GM19372 (cell line): ENCODE data around the gene RNF40.

ENCODE experiments used
- ATAC-seq: cut with Tn5 transposase; IDR thresholded peaks from one replicate; pipeline ENCODE4 v1.9.1; 2021; ENCODE audit warnings: mild to moderate bottlenecking, low read depth, moderate library complexity; ENCODE audit not compliant: unreplicated experiment

Gene RNF40

GRCh38 chr16:30761928-30762902 lies at the start of gene RNF40, which contains the start of gene CFAP119:
TSS of gene RNF40 (plus strand) at chr16:30762322. CDS start at chr16:30762546, 224 bp downstream.
TSS of gene CFAP119 (minus strand) at chr16:30762062. CDS start at chr16:30761748, 314 bp downstream.
- ATAC-seq, result peak; percentile 89

DNA sequence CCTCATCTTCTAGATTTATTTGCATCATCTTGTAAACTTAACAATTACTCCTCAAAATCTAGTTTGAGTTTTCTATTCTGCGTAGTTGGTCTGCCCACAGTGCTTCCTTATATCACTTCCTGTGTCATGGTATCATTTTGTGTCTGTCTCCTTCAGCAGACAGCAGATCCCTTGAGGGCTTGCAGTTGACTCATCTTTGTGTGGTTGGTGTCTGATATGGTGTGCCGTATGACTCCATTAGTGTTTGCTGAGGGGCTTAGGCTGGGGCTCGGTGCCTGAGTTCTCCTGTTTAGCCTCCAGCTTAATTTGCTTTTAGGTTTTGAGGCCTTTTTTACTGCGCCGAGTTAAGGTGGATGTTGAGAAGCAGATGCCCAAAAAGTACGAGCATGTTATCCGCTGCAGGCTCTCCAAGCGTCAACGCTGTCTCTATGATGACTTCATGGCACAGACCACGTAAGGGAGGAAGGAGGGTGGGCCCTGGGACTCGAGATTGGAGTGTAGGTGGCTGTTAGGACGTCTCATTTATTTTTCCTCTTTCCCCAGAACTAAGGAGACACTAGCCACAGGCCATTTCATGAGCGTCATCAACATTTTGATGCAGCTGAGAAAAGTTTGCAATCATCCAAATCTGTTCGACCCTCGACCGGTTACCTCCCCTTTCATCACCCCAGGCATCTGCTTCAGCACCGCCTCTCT lies 46.2 kb upstream of the RNF40 start:
- no peak for ATAC-seq

- ATAC-seq, result no peak
Measured at GRCh38 chr16:30720086-30720485, 42.0 kb upstream of the RNF40 start.

- no peak for ATAC-seq
Measured at GRCh38 chr16:30720694-30721093, 41.4 kb upstream of the RNF40 start.

DNA sequence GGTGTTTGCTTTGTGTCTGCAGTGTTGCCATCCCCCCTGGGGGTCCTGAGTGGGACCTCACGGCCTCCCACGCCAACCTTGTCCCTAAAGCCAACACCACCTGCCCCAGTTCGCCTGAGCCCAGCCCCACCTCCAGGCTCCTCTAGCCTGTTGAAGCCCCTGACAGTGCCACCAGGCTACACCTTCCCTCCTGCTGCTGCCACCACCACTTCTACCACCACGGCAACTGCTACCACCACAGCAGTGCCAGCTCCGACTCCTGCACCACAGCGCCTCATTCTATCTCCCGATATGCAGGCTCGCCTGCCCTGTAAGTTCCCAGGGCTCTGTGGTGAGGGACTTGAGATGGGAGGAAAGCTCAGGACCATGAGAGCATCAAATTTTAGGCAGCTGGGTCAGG lies 41.0 kb upstream of the RNF40 start:
- no peak for ATAC-seq

DNA sequence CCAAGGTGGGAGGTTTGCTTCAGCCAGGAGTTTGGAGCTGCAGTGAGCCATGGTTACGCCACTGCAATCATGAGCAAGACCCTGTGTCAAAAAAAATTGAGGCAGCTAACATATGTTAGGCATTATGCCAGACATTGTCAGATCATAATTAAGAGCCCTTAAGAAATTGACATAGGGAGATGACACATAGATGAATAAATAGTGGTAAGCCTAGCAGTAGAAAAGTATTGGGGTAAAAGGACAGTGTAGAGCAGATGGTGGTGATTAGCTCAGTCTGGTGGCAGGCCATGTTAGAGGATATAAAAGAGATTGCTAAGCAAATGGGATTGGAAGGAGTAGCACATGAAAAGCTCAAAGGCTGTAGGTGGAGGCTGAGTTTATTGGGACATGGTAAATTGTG lies 40.5 kb upstream of the RNF40 start:
- no peak for ATAC-seq

DNA sequence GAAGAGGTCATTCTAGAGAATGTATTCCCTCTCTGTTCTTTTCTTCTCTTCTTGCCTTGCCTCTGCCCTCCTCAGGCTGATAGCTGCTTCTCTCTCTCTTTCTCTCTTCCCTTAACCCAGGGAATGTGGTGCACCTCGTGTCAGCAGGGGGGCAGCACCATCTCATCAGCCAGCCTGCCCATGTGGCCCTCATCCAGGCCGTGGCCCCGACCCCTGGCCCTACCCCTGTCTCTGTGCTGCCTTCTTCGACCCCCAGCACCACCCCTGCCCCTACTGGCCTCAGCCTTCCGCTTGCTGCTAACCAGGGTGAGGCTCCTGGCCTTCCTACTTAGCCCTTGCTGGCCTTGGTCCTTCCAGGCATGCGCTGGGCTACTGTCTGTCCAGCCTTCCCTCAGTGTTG lies 39.7 kb upstream of the RNF40 start:
- ATAC-seq, result no peak

GRCh38 chr16:30722916-30723315 lies 39.2 kb upstream of the RNF40 start:
- no peak for ATAC-seq

- no peak for ATAC-seq
Measured at GRCh38 chr16:30723725-30724355, 38.3 kb upstream of the RNF40 start.

- ATAC-seq, result no peak
Measured at GRCh38 chr16:30724641-30725417, 37.3 kb upstream of the RNF40 start.

DNA sequence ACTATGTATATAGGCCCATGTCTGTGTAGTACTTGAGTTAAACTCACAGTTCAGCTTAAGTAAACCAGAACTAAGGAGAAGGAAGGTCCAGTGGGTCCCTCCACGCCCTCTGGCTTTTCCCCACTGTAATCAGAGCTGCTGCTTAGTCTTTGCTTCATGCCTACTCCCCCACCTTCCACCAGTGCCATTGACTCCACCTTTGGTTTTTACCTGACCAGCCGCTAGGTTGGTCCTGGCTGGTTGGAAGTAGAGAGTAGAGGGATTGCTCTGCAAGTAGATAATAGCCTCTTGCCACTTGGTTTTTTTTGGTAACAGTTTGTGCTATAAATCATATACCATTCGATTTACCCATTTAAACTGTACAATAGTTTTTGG lies 36.7 kb upstream of the RNF40 start:
- ATAC-seq, result no peak

GRCh38 chr16:30728321-30728720 lies 33.8 kb upstream of the RNF40 start:
- ATAC-seq, result no peak

DNA sequence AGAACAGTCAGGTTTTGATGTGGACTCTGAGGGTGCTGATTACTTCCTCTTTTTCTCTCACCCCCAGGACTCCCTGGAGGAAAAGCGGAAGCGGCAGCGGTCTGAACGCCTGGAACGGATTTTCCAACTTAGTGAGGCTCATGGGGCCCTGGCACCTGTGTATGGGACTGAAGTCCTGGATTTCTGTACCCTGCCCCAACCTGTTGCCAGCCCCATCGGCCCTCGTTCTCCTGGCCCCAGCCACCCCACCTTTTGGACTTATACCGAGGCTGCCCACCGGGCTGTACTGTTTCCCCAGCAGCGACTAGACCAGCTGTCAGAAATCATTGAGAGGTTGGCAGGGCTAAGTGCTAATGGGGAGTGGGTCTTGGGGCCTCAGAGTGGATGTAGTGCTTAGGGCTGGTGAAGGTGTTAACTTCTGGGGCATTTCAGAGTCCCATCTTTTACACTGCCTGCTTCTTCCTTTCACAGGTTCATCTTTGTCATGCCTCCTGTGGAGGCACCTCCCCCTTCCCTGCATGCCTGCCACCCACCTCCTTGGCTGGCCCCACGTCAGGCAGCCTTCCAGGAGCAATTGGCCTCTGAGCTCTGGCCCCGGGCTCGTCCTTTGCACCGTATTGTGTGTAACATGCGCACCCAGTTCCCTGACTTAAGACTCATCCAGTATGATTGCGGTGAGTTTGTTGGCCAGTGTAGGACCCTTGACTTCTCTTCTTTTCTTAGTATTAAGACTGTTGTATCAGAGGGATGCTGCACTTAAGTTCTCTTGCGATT lies 33.0 kb upstream of the RNF40 start:
- no peak for ATAC-seq

DNA sequence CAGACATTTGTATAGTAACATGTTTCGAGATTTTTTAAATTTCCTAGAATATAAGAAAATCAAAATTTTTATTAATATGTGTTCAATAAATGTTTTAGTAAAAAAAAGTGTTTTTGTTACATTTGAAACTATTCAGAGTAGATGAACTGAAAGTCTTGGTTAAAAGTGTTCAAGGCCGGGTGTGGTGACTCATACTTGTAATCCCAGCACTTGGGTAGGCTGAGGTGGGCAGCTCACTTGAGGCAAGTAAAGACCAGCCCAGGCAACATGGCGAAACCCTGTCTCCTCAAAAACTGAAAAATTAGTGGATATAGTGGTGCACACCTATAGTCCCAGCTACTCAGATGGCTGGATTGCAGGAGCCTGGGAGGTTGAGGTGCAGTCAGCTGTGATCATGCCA lies 30.7 kb upstream of the RNF40 start:
- ATAC-seq, result no peak

DNA sequence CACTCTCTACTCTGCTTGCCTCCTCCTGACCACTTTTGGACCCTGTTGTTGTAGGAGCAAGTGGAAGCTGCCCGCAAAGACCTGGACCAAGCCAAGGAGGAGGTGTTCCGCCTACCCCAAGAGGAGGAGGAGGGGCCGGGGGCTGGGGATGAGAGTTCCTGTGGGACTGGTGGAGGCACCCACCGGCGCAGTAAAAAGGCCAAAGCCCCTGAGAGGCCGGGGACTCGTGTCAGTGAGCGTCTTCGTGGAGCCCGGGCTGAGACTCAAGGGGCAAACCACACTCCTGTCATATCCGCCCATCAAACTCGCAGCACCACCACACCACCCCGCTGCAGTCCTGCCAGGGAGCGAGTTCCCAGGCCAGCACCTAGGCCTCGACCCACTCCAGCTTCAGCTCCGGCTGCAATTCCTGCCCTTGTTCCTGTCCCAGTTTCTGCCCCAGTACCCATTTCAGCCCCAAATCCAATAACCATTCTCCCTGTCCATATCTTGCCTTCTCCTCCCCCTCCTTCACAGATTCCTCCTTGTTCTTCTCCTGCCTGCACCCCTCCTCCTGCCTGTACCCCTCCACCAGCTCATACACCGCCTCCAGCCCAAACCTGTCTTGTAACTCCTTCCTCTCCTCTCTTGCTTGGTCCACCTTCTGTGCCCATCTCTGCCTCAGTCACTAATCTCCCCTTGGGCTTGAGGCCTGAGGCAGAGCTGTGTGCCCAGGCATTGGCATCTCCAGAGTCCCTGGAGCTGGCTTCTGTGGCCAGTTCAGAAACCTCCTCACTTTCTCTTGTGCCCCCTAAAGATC lies 24.9 kb upstream of the RNF40 start:
- ATAC-seq, result no peak

GRCh38 chr16:30737794-30738648 lies 24.1 kb upstream of the RNF40 start:
- ATAC-seq, result no peak

DNA sequence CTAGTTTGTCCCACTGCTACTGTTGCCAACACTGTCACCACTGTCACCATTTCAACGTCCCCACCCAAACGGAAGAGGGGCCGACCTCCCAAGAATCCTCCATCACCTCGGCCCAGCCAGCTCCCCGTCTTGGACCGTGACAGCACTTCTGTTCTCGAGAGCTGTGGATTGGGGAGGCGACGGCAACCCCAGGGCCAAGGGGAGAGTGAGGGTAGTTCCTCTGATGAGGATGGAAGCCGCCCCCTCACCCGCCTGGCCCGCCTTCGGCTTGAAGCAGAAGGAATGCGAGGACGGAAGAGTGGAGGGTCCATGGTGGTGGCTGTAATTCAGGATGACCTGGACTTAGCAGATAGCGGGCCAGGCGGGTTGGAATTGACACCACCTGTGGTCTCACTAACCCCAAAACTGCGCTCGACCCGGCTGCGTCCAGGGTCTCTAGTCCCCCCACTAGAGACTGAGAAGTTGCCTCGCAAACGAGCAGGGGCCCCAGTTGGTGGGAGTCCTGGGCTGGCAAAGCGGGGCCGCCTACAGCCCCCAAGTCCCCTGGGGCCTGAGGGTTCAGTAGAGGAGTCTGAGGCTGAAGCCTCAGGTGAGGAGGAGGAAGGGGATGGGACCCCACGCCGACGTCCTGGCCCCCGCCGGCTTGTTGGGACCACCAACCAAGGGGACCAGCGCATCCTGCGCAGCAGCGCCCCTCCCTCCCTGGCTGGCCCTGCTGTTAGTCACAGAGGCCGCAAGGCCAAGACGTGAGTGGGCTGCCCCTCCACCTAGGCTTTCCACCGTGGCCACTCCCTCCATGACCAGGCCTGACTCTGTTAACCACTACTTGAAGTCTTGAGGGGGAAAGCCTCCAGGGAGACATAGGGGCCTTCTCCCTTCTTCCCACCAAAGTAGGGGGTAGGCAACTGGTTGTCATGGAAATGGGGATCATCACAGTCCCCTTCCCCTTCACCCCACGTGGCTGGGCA lies 22.9 kb upstream of the RNF40 start:
- ATAC-seq, result no peak
